SK-N-SH treated with all-trans-retinoic acid at 6 μM for 48 hours (cell line): ENCODE results near the gene KIAA1671.

Source experiments
- CSDC2 ChIP-seq: fragments of 250-450 bp; sonication (Bioruptor Pico); IDR thresholded peaks from 2 replicates; pipeline ENCODE4 v1.5.0; 2020; ENCODE audit warnings: mild to moderate bottlenecking, moderate library complexity
- ESRRG ChIP-seq: fragments of 250-450 bp; sonication (Bioruptor Pico); IDR thresholded peaks from 2 replicates; pipeline ENCODE4 v1.6.1; 2021; ENCODE audit warnings: mild to moderate bottlenecking
- GLIS3 ChIP-seq: fragments of 250-450 bp; sonication (Bioruptor Pico); IDR thresholded peaks from 2 replicates; pipeline ENCODE4 v1.5.0; 2020; ENCODE audit warnings: mild to moderate bottlenecking, moderate library complexity
- PPARA ChIP-seq: fragments of 250-450 bp; sonication (Bioruptor Pico); IDR thresholded peaks from 2 replicates; pipeline ENCODE4 v1.5.0; 2020; ENCODE audit warnings: mild to moderate bottlenecking, borderline replicate concordance
- RARB ChIP-seq: fragments of 250-450 bp; sonication (Bioruptor Pico); IDR thresholded peaks from 2 replicates; pipeline ENCODE4 v1.8.0; 2021; ENCODE audit warnings: mild to moderate bottlenecking, moderate library complexity
- SNAI2 ChIP-seq: fragments of 250-450 bp; sonication (Bioruptor Pico); IDR thresholded peaks from 2 replicates; pipeline ENCODE4 v1.5.0; 2020; ENCODE audit warnings: mild to moderate bottlenecking, moderate library complexity
- ZFP30 ChIP-seq: fragments of 450-650 bp; formaldehyde crosslinking; IDR thresholded peaks from 2 replicates; pipeline ENCODE4 v1.5.0; 2022; ENCODE audit warnings: mild to moderate bottlenecking, moderate library complexity
- TF ChIP-seq, protein P1 (sequence below): fragments of 250-450 bp; sonication (Bioruptor Pico); IDR thresholded peaks from 2 replicates; pipeline ENCODE4 v1.5.0; 2020; ENCODE audit warnings: mild to moderate bottlenecking, moderate library complexity

DNA sequence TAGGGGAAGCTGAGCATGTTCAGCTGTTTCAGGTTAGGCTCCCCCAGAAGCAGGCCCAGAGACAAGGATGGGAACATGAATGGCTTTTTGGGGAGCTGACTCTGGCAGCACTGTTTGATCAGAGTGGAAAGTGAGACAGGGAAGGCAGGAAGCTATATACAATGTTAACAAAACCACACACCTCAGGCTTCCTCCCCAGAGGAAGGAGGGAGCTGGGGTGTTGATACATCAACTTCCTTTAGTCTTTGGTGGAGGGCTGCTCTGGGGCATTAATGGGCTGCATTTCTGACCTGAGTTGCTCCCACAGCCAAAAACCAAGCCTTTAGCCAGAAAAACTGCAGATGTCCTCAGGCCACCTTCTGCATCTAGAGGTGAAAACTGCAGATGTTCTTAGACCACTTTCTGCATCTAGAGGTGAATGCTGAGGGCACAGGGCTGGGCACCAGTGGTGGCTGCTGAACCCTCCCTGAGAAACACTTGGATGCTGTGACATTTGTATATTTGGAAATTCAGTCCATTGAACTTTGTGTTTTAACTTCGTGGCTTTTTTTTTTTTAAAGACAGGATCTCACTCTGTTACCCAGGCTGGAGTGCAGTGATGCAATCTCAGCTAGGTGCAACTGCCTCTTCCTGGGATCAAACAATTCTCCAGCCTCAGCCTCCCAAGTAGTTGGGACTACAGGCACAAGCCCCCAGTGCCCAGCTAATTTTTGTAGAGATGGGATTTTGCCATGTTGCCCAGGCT lies 49.9 kb downstream of the KIAA1671 start:
- TF ChIP-seq RARB (CRISPR knock-in tag) = no peak
- TF ChIP-seq ESRRG (CRISPR knock-in tag) = no peak
- no peak for TF ChIP-seq ZFP30 (CRISPR knock-in tag)
- TF ChIP-seq CSDC2 = no peak
- no peak for TF ChIP-seq GLIS3 (CRISPR knock-in tag)
- TF ChIP-seq, protein P1, sequence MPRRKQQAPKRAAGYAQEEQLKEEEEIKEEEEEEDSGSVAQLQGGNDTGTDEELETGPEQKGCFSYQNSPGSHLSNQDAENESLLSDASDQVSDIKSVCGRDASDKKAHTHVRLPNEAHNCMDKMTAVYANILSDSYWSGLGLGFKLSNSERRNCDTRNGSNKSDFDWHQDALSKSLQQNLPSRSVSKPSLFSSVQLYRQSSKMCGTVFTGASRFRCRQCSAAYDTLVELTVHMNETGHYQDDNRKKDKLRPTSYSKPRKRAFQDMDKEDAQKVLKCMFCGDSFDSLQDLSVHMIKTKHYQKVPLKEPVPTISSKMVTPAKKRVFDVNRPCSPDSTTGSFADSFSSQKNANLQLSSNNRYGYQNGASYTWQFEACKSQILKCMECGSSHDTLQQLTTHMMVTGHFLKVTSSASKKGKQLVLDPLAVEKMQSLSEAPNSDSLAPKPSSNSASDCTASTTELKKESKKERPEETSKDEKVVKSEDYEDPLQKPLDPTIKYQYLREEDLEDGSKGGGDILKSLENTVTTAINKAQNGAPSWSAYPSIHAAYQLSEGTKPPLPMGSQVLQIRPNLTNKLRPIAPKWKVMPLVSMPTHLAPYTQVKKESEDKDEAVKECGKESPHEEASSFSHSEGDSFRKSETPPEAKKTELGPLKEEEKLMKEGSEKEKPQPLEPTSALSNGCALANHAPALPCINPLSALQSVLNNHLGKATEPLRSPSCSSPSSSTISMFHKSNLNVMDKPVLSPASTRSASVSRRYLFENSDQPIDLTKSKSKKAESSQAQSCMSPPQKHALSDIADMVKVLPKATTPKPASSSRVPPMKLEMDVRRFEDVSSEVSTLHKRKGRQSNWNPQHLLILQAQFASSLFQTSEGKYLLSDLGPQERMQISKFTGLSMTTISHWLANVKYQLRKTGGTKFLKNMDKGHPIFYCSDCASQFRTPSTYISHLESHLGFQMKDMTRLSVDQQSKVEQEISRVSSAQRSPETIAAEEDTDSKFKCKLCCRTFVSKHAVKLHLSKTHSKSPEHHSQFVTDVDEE (CRISPR knock-in tag) = no peak
- no peak for TF ChIP-seq PPARA
- TF ChIP-seq SNAI2 (CRISPR knock-in tag) = no peak
